Ishikawa (cell line): ENCODE measurements around the gene CLEC12A.

Experiments used
- CEBPB ChIP-seq: IDR thresholded peaks from 2 replicates; pipeline ENCODE4 v1.6.1; 2012
- CREB1 ChIP-seq: IDR thresholded peaks from 2 replicates; pipeline ENCODE4 v1.6.1; 2012; ENCODE audit warnings: low read depth
- EGR1 ChIP-seq: IDR thresholded peaks from 2 replicates; pipeline ENCODE4 v1.6.1; 2012
- EP300 ChIP-seq: IDR thresholded peaks from 2 replicates; pipeline ENCODE4 v1.6.1; 2012; ENCODE audit warnings: borderline replicate concordance
- FOXM1 ChIP-seq: IDR thresholded peaks from 2 replicates; pipeline ENCODE4 v1.6.1; 2012; ENCODE audit warnings: low read depth, borderline replicate concordance
- MAX ChIP-seq: IDR thresholded peaks from 2 replicates; pipeline ENCODE4 v1.6.1; 2012
- RAD21 ChIP-seq: IDR thresholded peaks from 2 replicates; pipeline ENCODE4 v1.6.1; 2012; ENCODE audit warnings: low read depth
- TAF1 ChIP-seq: IDR thresholded peaks from 2 replicates; pipeline ENCODE4 v1.6.1; 2012; ENCODE audit warnings: low read depth, mild to moderate bottlenecking
- TCF12 ChIP-seq: IDR thresholded peaks from 2 replicates; pipeline ENCODE4 v1.6.1; 2012; ENCODE audit warnings: low read depth
- TEAD4 ChIP-seq: IDR thresholded peaks from 2 replicates; pipeline ENCODE4 v1.6.1; 2012
- USF1 ChIP-seq: IDR thresholded peaks from 2 replicates; pipeline ENCODE4 v1.6.1; 2012
- YY1 ChIP-seq: IDR thresholded peaks from 2 replicates; pipeline ENCODE4 v1.6.1; 2012; ENCODE audit warnings: low read depth

Gene CLEC12A

GRCh38 chr12:10031321-10031720 is 60.1 kb downstream of the CLEC12A start:
- no peak for TF ChIP-seq YY1
- TF ChIP-seq EP300, result no peak
- TF ChIP-seq FOXM1, result no peak
- no peak for TF ChIP-seq RAD21
- no peak for TF ChIP-seq USF1
- TF ChIP-seq TCF12, result no peak
- no peak for TF ChIP-seq EGR1
- no peak for TF ChIP-seq MAX
- no peak for TF ChIP-seq CEBPB
- no peak for TF ChIP-seq CREB1

- TF ChIP-seq YY1 (no peak), USF1 (no peak), TEAD4 (no peak), MAX (no peak), FOXM1 (no peak)
Observed at GRCh38 chr12:10031771-10032175, 60.6 kb downstream of the CLEC12A start.

GRCh38 chr12:10033783-10034545 is 62.8 kb downstream of the CLEC12A start:
- TF ChIP-seq TAF1, result no peak
- TF ChIP-seq RAD21, result peak; percentile 56
